Common myeloid progenitor, CD34-positive (primary cell): ENCODE results near the gene GABRA4. TPM values are rescaled to one million over a fixed set of nuclear protein-coding genes. Genes with fewer than 3 reads are reported as not detected.

Experiments
- CTCF ChIA-PET: fragments of 350-600 bp; sonication (Branson Sonifier 250); formaldehyde crosslinking; loops from one replicate; lab custom pipeline; 2021; ENCODE audit warnings: antibody characterized with exemption; lab: Charles Lee
- POLR2A ChIA-PET: fragments of 350-600 bp; sonication (Branson Sonifier 250); formaldehyde crosslinking; loops from one replicate; lab custom pipeline; 2021; ENCODE audit warnings: antibody characterized with exemption; lab: Charles Lee
- DNase-seq, 3 donors: peaks; one replicate each; pipeline versions ENCODE4 v3.0.0 to v3.0.0-alpha.2; 2013
- H3K27ac ChIP-seq, 2 experiments: 1 replicate in 1 of 2; 2 replicates in 1 of 2; pipeline ENCODE4 v1.7.0; 2013; ENCODE audit warnings: inconsistent platforms in 2 of 2, low read length in 2 of 2, mild to moderate bottlenecking in 2 of 2, low read depth in 1 of 2, moderate library complexity in 1 of 2; ENCODE audit not compliant: severe bottlenecking in 2 of 2, insufficient read depth in 1 of 2, poor library complexity in 1 of 2
- H3K27me3 ChIP-seq, 5 experiments: replicated peaks in 2 of 5; 1 replicate in 3 of 5; 2 replicates in 2 of 5; pipeline versions ENCODE4 v1.6.1 to v1.7.0; 2013; ENCODE audit warnings: low read length in 4 of 5, mild to moderate bottlenecking in 2 of 5, moderate library complexity in 2 of 5, inconsistent platforms in 1 of 5; ENCODE audit not compliant: insufficient read depth in 5 of 5, control insufficient read depth in 4 of 5
- H3K36me3 ChIP-seq, 4 experiments: 1 replicate in 2 of 4; 2 replicates in 2 of 4; pipeline versions ENCODE4 v1.6.1 to v1.7.0; 2013; ENCODE audit warnings: low read length in 3 of 4, control low read depth in 1 of 4, mild to moderate bottlenecking in 1 of 4; ENCODE audit not compliant: control insufficient read depth in 4 of 4, insufficient read depth in 4 of 4
- H3K4me1 ChIP-seq, 4 experiments: 1 replicate in 3 of 4; 2 replicates in 1 of 4; pipeline versions ENCODE4 v1.6.1 to v1.7.1; 2013; ENCODE audit warnings: low read length in 3 of 4, mild to moderate bottlenecking in 3 of 4, control low read depth in 1 of 4, inconsistent platforms in 1 of 4, moderate library complexity in 1 of 4; ENCODE audit not compliant: control insufficient read depth in 4 of 4, insufficient read depth in 4 of 4; ENCODE audit errors: control extremely low read depth in 1 of 4
- H3K4me3 ChIP-seq, 7 experiments: 1 replicate in 4 of 7; 2 replicates in 3 of 7; pipeline versions ENCODE4 v1.5.1 to v1.7.0; 2013; ENCODE audit warnings: mild to moderate bottlenecking in 7 of 7, low read length in 6 of 7, moderate library complexity in 6 of 7, inconsistent platforms in 2 of 7, low read depth in 2 of 7, control low read depth in 1 of 7; ENCODE audit not compliant: insufficient read depth in 4 of 7, control insufficient read depth in 1 of 7; ENCODE audit errors: extremely low read depth in 1 of 7
- H3K9me3 ChIP-seq, 5 experiments: 1 replicate in 4 of 5; 2 replicates in 1 of 5; pipeline versions ENCODE4 v1.6.1 to v1.7.1; 2013; ENCODE audit warnings: low read length in 4 of 5, mild to moderate bottlenecking in 2 of 5, inconsistent platforms in 1 of 5, low read depth in 1 of 5, moderate library complexity in 1 of 5; ENCODE audit not compliant: control insufficient read depth in 4 of 5, insufficient read depth in 2 of 5; ENCODE audit errors: control extremely low read depth in 1 of 5
- WGBS: methylation state at CpG from one replicate; pipeline ENCODE4 v1.1.5; 2013; ENCODE audit not compliant: insufficient coverage; 5-methylcytosine and 5-hydroxymethylcytosine counted together
- polyA plus RNA-seq: library from polyadenylated mRNA; unstranded; fragments of 120-200 nt; gene quantifications from one replicate; pipeline ENCODE4 v1.2.1, GENCODE V29; 2013

Gene GABRA4
- not detected for polyA plus RNA-seq

- H3K4me1 ChIP-seq = peaks cover 0 to 17% (median 11%) of the 10 kb centered on the region in 4 experiments
- no peak within 1 kb of the TSS for H3K27ac ChIP-seq
- H3K9me3 ChIP-seq = peaks cover 0 to 3% (median 0%) of the 10 kb centered on the region in 5 experiments
- peak within 1 kb of the TSS in 6 of 7 experiments; percentile 31 to 79 (median 48) for H3K4me3 ChIP-seq
- H3K36me3 ChIP-seq = no peaks in the 10 kb centered on the region
- CTCF ChIA-PET = no interaction called here
- POLR2A ChIA-PET = no interaction called here
- peaks cover 12 to 63% (median 41%) of the 10 kb centered on the region in 5 experiments for H3K27me3 ChIP-seq
- WGBS = under 1% methylated on average over 53 of the region's 67 CpGs
- DNase-seq = peak in 2 of 3 donors; percentile 32 to 50
These were observed at the start of gene GABRA4 for GRCh38 chr4:46993075-46994006. Gene GABRA4 (minus strand): TSS chr4:46993581. CDS start chr4:46993424, 157 bp downstream.

- ChIA-PET POLR2A (no interaction called here), CTCF (no interaction called here)
- Histone ChIP-seq H3K27me3 (peaks cover 2 to 14% (median 12%) of the 10 kb centered on the region in 5 experiments), H3K4me1 (no peaks in the 10 kb centered on the region), H3K27ac (no peak overlapping the region), H3K4me3 (no peak overlapping the region), H3K36me3 (no peaks in the 10 kb centered on the region), H3K9me3 (no peaks in the 10 kb centered on the region)
- DNase-seq = no peak
- 93% methylated on average over 2 of the region's 3 CpGs for WGBS
These were observed 47.4 kb upstream of the GABRA4 start for GRCh38 chr4:47040828-47041227.

GRCh38 chr4:47038263-47038662, 44.9 kb upstream of the GABRA4 start:
- no CpG with 5 or more reads among the region's 1 CpG for WGBS
- Histone ChIP-seq H3K27ac (no peak overlapping the region), H3K4me1 (no peaks in the 10 kb centered on the region), H3K27me3 (peaks cover 1 to 21% (median 10%) of the 10 kb centered on the region in 5 experiments), H3K36me3 (no peaks in the 10 kb centered on the region), H3K4me3 (no peak overlapping the region), H3K9me3 (no peaks in the 10 kb centered on the region)
- DNase-seq = no peak
- ChIA-PET CTCF (interaction anchor here (1.8 kb wide), 1 partner anchor 98 kb away, joined by 3 read pairs; no protein-coding TSS in a partner anchor), POLR2A (no interaction called here)

GRCh38 chr4:47032405-47033106, 39.2 kb upstream of the GABRA4 start:
- H3K4me1 ChIP-seq = peaks cover 0 to 20% (median 12%) of the 10 kb centered on the region in 4 experiments
- H3K27me3 ChIP-seq = peaks cover 16 to 46% (median 29%) of the 10 kb centered on the region in 5 experiments
- H3K27ac ChIP-seq = no peak overlapping the region
- no peaks in the 10 kb centered on the region for H3K36me3 ChIP-seq
- no peaks in the 10 kb centered on the region for H3K9me3 ChIP-seq
- H3K4me3 ChIP-seq = peak overlapping the region; percentile 30 to 76 (median 46)
- DNase-seq = peak; percentile 67 to 79 (median 78)
- 0% methylated on average over 45 of the region's 47 CpGs for WGBS
- CTCF ChIA-PET = interaction anchor here (0.7 to 1.4 kb wide), 6 partner anchors 10 to 192 kb away, joined by 3 to 4 read pairs (median 3); no protein-coding TSS in a partner anchor
- POLR2A ChIA-PET = no interaction called here

- CTCF ChIA-PET = interaction anchor here (0.7 to 1.4 kb wide), 5 partner anchors 10 to 191 kb away, joined by 3 to 4 read pairs (median 3); no protein-coding TSS in a partner anchor
- H3K27ac ChIP-seq = no peak overlapping the region
- H3K9me3 ChIP-seq = no peaks in the 10 kb centered on the region
- DNase-seq = peak; percentile 2 to 48 (median 35)
- peak overlapping the region in 6 of 7 experiments; percentile 3 to 76 (median 55) for H3K4me3 ChIP-seq
- WGBS = 0% methylated on average over 1 of the region's 19 CpGs
- H3K27me3 ChIP-seq = peaks cover 16 to 46% (median 29%) of the 10 kb centered on the region in 5 experiments
- POLR2A ChIA-PET = no interaction called here
- peaks cover 0 to 20% (median 12%) of the 10 kb centered on the region in 4 experiments for H3K4me1 ChIP-seq
- H3K36me3 ChIP-seq = no peaks in the 10 kb centered on the region
These were observed 38.5 kb upstream of the GABRA4 start for GRCh38 chr4:47031751-47032404.

GRCh38 chr4:47031011-47031678, 37.8 kb upstream of the GABRA4 start, which contains the start of gene GABRB1:
Gene GABRB1 (plus strand): TSS chr4:47031567.
- 10% methylated on average over 16 of the region's 20 CpGs for WGBS
- no peak within 1 kb of the TSS for H3K27ac ChIP-seq
- POLR2A ChIA-PET = no interaction called here
- peak within 1 kb of the TSS; percentile 30 to 76 (median 46) for H3K4me3 ChIP-seq
- DNase-seq = peak; percentile 4 to 31 (median 26)
- H3K9me3 ChIP-seq = no peaks in the 10 kb centered on the region
- CTCF ChIA-PET = interaction anchor here (0.5 kb wide), 1 partner anchor 34 kb away, joined by 3 read pairs; no protein-coding TSS in a partner anchor
- H3K4me1 ChIP-seq = peaks cover 0 to 20% (median 12%) of the 10 kb centered on the region in 4 experiments
- H3K27me3 ChIP-seq = peaks cover 16 to 41% (median 27%) of the 10 kb centered on the region in 5 experiments
- no peaks in the 10 kb centered on the region for H3K36me3 ChIP-seq
